Esophagus muscularis mucosa (tissue), 4 donors: ENCODE results near the gene DSN1. TPM values are rescaled to one million over a fixed set of nuclear protein-coding genes. Genes with fewer than 3 reads are reported as not detected.

ENCODE experiments used
- DNase-seq: peaks from one replicate; pipeline ENCODE4 v3.0.0-alpha.2; 2017; ENCODE audit errors: extremely low spot score
- H3K27ac ChIP-seq, 4 donors: fragments of 200-600 bp; sonication (generic); replicated peaks in 1 of 4; 1 replicate in 3 of 4; 2 replicates in 1 of 4; pipeline ENCODE4 v1.5.1; 2016 to 2019; ENCODE audit warnings: mild to moderate bottlenecking in 1 of 4
- H3K27me3 ChIP-seq, 4 donors: fragments of 200-600 bp; sonication (generic); one replicate each; pipeline versions ENCODE4 v1.5.1 to v1.6.0; 2016 to 2019
- H3K36me3 ChIP-seq, 4 donors: fragments of 200-600 bp; sonication (generic); one replicate each; pipeline ENCODE4 v1.5.1; 2016 to 2019
- H3K4me1 ChIP-seq, 4 donors: fragments of 200-600 bp; sonication (generic); one replicate each; pipeline ENCODE4 v1.5.1; 2016 to 2019
- H3K4me3 ChIP-seq, 4 donors: fragments of 200-600 bp; sonication (generic); 1 replicate in 2 of 4; 2 replicates in 2 of 4; pipeline ENCODE4 v1.5.1; 2016 to 2019; ENCODE audit warnings: mild to moderate bottlenecking in 4 of 4, moderate library complexity in 1 of 4
- H3K9me3 ChIP-seq, 4 donors: fragments of 200-600 bp; sonication (generic); 1 replicate in 3 of 4; 2 replicates in 1 of 4; pipeline ENCODE4 v1.5.1; 2016 to 2019
- CTCF ChIP-seq, 3 experiments: fragments of 200-600 bp in 2 of 3; fragments of 450-650 bp in 1 of 3; sonication (generic) in 2 of 3; IDR thresholded peaks; one replicate each; pipeline ENCODE4 v1.5.1; 2017 to 2019; ENCODE audit warnings: antibody characterized with exemption in 3 of 3, mild to moderate bottlenecking in 2 of 3, moderate library complexity in 1 of 3
- EP300 ChIP-seq: sonication (generic); formaldehyde crosslinking; IDR thresholded peaks from one replicate; pipeline ENCODE4 v1.6.1; 2017; ENCODE audit warnings: antibody characterized with exemption
- POLR2A ChIP-seq: fragments of 450-650 bp; IDR thresholded peaks from one replicate; pipeline ENCODE4 v1.6.1; 2017; ENCODE audit warnings: antibody characterized with exemption, moderate library complexity, mild to moderate bottlenecking, low read depth
- POLR2AphosphoS5 ChIP-seq, 2 donors: sonication (generic); formaldehyde crosslinking; IDR thresholded peaks; one replicate each; pipeline ENCODE4 v1.6.1; 2017; ENCODE audit warnings: antibody characterized with exemption in 2 of 2
- WGBS: methylation state at CpG from one replicate; pipeline ENCODE4 v1.1.5; 2018; 5-methylcytosine and 5-hydroxymethylcytosine counted together
- intact Hi-C: fragments of 100-400 bp; cut with DNase I; formaldehyde crosslinking; loops from one replicate; pipeline ENCODE4 v1.15.1; 2023
- total RNA-seq, 4 donors: library from RNA; depleted of rRNA; stranded (reverse); fragments of >200 nt; gene quantifications; one replicate each; pipeline versions ENCODE4 v1.1.0 to v1.2.1, GENCODE V29; 2016

DSN1 gene
- total RNA-seq, 4 donors from 2014 or later: 5.1 to 7.5 (median 6.3) TPM

- no peaks in the 10 kb centered on the region for H3K27me3 ChIP-seq
- no peak overlapping the region for H3K27ac ChIP-seq
- WGBS: 95% methylated on average over 3 of the region's 5 CpGs
- H3K36me3 ChIP-seq: peaks cover 74 to 100% (median 99%) of the 10 kb centered on the region in 4 donors
- H3K4me3 ChIP-seq: no peak overlapping the region
- intact Hi-C loops: no loop called here
- peaks cover 2 to 13% (median 7%) of the 10 kb centered on the region in 4 donors for H3K4me1 ChIP-seq
- DNase-seq: no peak
- H3K9me3 ChIP-seq: no peaks in the 10 kb centered on the region
- TF ChIP-seq CTCF (IDR thresholded peaks at IDR 0.05): no peak
- no peak for TF ChIP-seq EP300
- no peak for TF ChIP-seq POLR2AphosphoS5 (IDR thresholded peaks at IDR 0.05)
- no peak for TF ChIP-seq POLR2A
These were observed 23.3 kb upstream of the DSN1 start for GRCh38 chr20:36796875-36797274.

- WGBS: 100% methylated on average over 2 of the region's 5 CpGs
- intact Hi-C loops: no loop called here
- Histone ChIP-seq H3K27me3 (no peaks in the 10 kb centered on the region), H3K36me3 (peaks cover 75 to 100% (median 99%) of the 10 kb centered on the region in 4 donors), H3K27ac (no peak overlapping the region), H3K4me1 (peaks cover 2 to 13% (median 8%) of the 10 kb centered on the region in 4 donors), H3K4me3 (no peak overlapping the region), H3K9me3 (no peaks in the 10 kb centered on the region)
- TF ChIP-seq POLR2A (no peak), POLR2AphosphoS5 (IDR thresholded peaks at IDR 0.05) (no peak), CTCF (IDR thresholded peaks at IDR 0.05) (no peak), EP300 (no peak)
- no peak for DNase-seq
These were observed 22.6 kb upstream of the DSN1 start for GRCh38 chr20:36796117-36796516.

GRCh38 chr20:36795691-36796090 is 22.1 kb upstream of the DSN1 start:
- TF ChIP-seq POLR2AphosphoS5 (IDR thresholded peaks at IDR 0.05): no peak
- TF ChIP-seq POLR2A: no peak
- TF ChIP-seq EP300: no peak
- TF ChIP-seq CTCF (IDR thresholded peaks at IDR 0.05): no peak
- Histone ChIP-seq H3K4me3 (no peak overlapping the region), H3K4me1 (peaks cover 2 to 13% (median 10%) of the 10 kb centered on the region in 4 donors), H3K36me3 (peaks cover 75 to 100% (median 97%) of the 10 kb centered on the region in 4 donors), H3K9me3 (no peaks in the 10 kb centered on the region), H3K27me3 (no peaks in the 10 kb centered on the region), H3K27ac (no peak overlapping the region)
- 86% methylated on average over 5 of the region's 5 CpGs for WGBS
- no peak for DNase-seq
- intact Hi-C loops: no loop called here

DNA sequence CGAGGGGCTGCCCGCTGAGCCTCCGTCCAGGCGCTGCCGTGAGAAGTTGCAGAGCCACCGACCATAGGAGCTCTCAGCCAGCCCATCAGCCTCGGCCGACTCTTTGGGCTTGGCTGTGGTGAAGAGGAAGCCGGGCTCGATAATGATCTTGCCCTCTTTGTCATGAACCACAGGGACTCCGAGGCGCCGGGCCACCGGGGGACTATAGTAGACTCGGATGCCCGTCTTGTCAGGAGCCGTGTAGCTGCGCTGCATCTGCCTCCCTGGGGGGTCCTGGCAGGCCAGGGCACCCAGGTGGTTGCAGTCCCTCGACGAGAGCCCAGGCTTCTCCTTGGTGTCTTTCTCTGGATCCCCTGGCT is 20.5 kb upstream of the DSN1 start:
- no peak for DNase-seq
- no peaks in the 10 kb centered on the region for H3K9me3 ChIP-seq
- no peaks in the 10 kb centered on the region for H3K27me3 ChIP-seq
- H3K27ac ChIP-seq: no peak overlapping the region
- H3K36me3 ChIP-seq: peaks cover 68 to 96% (median 86%) of the 10 kb centered on the region in 4 donors
- peaks cover 0 to 13% (median 10%) of the 10 kb centered on the region in 4 donors for H3K4me1 ChIP-seq
- intact Hi-C loops: no loop called here
- H3K4me3 ChIP-seq: no peak overlapping the region
- WGBS: 92% methylated on average over 9 of the region's 20 CpGs
- TF ChIP-seq POLR2A (no peak), EP300 (no peak), CTCF (IDR thresholded peaks at IDR 0.05) (no peak), POLR2AphosphoS5 (IDR thresholded peaks at IDR 0.05) (no peak)
